LNCaP clone FGC (cell line): ENCODE results near the gene GPR152.

Source experiments
- DNase-seq: peaks from one replicate; pipeline ENCODE4 v3.0.0-alpha.2; 2011; ENCODE audit warnings: low read depth
- H3K4me3 ChIP-seq: 2 replicates; pipeline ENCODE4 v1.5.1; 2011; ENCODE audit warnings: mild to moderate bottlenecking, low read depth, low read length, control low read depth
- TF ChIP-seq, protein P1 (sequence below): IDR thresholded peaks from 2 replicates; pipeline ENCODE4 v1.5.1; 2012; ENCODE audit warnings: mild to moderate bottlenecking; ENCODE audit not compliant: control insufficient read depth, insufficient read depth; ENCODE audit errors: extremely low read depth

Gene GPR152

DNA sequence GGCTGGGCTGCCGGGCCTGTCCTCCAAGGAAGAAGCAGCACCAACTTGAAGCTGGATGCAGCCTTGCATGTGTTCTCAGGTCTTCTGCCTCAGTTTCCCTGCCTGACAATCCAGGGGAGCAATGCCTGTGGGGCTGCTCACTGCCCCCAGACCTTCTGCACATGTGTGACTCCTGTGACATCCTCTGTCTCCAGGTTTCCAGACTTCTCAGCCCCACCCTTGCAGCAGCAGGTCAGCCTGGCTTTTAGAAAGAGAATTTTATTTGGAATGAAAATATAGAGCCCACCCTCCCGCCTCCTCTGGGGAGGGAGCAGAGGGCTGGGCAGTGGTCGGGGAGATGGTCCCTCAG, 14.7 kb downstream of the GPR152 start:
- no peak overlapping the region for H3K4me3 ChIP-seq
- DNase-seq = no peak
- TF ChIP-seq, protein P1, sequence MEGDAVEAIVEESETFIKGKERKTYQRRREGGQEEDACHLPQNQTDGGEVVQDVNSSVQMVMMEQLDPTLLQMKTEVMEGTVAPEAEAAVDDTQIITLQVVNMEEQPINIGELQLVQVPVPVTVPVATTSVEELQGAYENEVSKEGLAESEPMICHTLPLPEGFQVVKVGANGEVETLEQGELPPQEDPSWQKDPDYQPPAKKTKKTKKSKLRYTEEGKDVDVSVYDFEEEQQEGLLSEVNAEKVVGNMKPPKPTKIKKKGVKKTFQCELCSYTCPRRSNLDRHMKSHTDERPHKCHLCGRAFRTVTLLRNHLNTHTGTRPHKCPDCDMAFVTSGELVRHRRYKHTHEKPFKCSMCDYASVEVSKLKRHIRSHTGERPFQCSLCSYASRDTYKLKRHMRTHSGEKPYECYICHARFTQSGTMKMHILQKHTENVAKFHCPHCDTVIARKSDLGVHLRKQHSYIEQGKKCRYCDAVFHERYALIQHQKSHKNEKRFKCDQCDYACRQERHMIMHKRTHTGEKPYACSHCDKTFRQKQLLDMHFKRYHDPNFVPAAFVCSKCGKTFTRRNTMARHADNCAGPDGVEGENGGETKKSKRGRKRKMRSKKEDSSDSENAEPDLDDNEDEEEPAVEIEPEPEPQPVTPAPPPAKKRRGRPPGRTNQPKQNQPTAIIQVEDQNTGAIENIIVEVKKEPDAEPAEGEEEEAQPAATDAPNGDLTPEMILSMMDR = no peak

DNA sequence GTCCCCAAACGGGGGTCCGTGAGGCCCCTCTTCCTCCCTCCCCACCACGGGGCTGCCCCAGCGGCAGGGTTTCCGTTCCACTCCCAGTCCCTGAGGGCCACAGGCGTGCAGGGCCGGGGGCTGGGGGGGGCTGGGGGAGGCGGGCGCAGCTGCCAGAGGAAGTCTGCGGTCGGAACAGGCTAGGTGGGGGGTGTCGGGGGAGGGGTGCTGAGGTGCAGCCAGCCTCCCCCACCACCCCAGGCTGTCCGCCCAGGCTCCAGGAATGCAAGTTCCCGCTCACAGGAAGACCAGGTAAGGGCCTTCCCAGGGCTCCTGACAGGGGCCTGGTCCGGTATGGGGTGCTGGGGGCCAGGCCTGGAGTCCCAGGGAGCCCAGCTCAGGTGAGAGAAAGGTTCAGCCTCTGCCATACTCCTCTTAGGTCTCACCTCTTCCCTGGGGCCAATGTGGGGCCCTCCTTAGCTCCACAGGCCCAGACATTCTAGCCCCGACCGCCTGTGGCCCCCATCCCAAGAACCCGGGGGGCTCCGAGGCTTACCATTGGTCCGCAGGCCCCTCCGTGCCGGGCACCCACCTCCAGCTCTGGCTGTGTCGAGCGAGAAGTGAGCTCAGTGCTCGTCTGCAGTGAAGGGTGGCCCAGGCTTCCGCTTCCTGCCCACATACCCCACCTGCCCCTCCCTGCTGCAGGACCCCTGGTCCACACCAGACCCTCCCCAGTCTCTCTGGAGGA, 15.3 kb downstream of the GPR152 start, which contains the start of gene PTPRCAP:
TSS of gene PTPRCAP (minus strand) at position 601 of the 727 bp plus-strand sequence. CDS start at position 538, 63 bp downstream.
- TF ChIP-seq, protein P1 = no peak
- no peak for DNase-seq
- no peak within 1 kb of the TSS for H3K4me3 ChIP-seq

DNA sequence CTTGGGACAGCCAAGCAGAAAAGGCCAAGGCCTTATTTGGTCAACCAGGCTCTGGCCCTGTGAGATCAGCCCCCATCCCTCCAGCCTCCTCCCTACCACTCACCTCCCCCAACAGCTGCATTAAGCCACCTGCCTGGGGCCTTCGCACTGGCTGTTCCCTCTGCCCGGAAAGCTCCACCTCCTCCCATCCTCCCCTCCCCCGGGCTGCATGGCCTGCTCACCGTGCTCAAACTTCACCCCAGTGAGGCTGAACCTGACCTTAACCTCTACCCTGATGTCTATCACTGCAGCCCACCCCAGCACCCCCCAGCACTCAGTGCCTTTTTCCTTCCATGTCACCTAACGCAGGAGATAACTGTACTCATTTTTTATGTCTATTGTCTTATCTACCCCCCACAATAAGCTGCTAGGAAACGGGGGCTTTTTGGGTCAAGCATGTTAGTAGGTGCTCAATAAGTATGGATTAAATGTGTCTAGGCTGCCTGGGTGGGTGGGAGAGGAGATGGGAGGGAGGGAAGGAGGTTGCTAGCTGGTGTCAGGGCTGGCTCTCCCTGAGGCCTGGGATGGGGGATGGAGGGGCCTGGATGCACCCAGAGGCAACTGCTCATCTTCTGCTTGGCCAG, 16.0 kb downstream of the GPR152 start:
- TF ChIP-seq, protein P1 = no peak
- H3K4me3 ChIP-seq = no peak overlapping the region

DNA sequence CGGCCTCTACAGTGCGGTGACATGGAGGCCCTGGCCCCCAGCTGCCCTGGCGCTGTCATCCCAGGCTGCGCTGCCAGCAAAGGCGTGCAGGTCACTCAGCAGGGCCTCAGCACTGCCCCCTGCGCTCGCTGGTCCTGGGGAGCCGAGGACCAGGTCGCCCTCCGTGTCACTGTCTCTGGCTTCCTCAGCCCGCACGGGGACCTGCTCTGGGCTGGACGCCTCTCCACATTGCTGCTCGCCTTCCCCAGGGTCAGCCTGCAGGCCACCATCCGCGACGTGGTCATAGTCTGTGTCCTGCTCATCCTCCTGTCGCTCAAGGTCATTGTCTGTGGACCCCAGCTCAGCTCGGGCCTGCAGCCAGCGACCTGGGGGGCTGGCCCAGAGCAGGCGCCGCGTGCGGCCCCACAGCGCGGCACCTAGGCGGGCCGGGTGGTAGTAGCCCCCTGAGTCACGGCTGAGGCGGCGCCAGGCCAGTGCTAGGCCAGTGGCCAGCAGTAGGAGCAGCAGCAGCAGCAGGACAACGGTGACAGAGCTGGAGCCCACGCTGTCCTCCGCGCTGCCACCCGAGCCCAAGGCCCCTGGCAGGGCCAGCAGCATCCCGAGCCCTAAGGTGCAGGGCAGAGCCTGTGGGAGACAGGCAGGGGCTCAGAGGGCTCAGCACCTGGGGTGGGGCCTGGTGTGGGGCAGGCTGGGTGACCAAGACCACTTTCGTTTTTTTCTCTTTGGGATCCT, 16.6 kb downstream of the GPR152 start:
- no peak overlapping the region for H3K4me3 ChIP-seq
- DNase-seq = no peak
- TF ChIP-seq, protein P1 = no peak

More for the DNA sequence above, 16.0 kb downstream of the GPR152 start:
- DNase-seq = no peak

DNA sequence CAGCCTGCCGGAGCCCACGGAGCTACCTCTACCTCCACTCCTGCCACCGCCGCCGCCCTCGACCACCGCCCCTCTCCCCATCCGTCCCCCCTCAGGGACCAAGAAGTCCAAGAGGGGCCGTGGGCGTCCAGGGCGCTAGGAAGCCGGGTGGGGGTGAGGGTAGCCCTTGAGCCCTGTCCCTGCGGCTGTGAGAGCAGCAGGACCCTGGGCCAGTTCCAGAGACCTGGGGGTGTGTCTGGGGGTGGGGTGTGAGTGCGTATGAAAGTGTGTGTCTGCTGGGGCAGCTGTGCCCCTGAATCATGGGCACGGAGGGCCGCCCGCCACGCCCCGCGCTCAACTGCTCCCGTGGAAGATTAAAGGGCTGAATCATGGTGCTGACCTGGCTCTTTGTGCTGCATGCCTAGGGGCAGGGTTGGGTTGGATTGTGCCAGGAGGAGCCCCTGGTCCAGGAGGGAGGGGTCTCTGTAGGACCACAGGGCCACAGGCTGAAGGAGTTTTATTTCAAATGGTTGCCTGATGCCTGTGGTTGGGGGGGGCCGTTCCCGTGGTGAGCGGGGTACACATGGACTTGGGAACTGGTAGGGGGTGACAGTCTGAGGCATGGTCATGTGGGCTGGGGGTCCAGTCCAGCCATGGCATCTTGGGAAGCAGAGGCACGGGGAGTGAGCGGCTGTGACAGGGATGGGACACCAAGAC, 17.4 kb downstream of the GPR152 start:
- no peak overlapping the region for H3K4me3 ChIP-seq
- DNase-seq = no peak
- TF ChIP-seq, protein P1 = no peak

DNA sequence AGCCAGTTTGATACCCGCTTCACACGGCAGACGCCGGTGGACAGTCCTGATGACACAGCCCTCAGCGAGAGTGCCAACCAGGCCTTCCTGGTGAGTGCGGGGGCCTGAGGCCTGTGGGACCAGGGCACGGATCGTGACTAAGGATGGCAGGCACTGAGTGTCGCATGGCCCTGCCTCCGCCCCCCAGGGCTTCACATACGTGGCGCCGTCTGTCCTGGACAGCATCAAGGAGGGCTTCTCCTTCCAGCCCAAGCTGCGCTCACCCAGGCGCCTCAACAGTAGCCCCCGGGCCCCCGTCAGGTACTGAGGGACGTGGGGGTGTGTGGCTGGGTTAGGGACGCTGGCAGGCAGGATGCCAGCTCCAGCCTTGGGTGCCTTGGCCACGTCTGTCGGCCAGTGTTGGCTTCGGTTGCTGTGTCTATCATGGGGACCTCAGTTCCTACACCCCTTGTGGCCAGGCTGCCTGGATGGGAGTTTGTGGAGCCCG, 18.1 kb downstream of the GPR152 start:
- no peak overlapping the region for H3K4me3 ChIP-seq
- TF ChIP-seq, protein P1 = no peak
- DNase-seq = no peak
